Uterus (tissue), 4 donors: ENCODE measurements around the gene PRPF38B. TPM values are rescaled to one million over a fixed set of nuclear protein-coding genes. Genes with fewer than 3 reads are reported as not detected.

Experiments used
- DNase-seq, 2 donors: peaks; one replicate each; pipeline ENCODE4 v3.0.0-alpha.2; 2019 to 2020
- H3K27ac ChIP-seq, 2 donors: fragments of 200-600 bp; sonication (generic); 1 replicate in 1 of 2; 2 replicates in 1 of 2; pipeline ENCODE4 v1.5.1; 2016 to 2018
- H3K27me3 ChIP-seq, 2 donors: fragments of 200-600 bp; sonication (generic); one replicate each; pipeline ENCODE4 v1.5.1; 2018 to 2019; ENCODE audit warnings: control low read depth in 1 of 2
- H3K36me3 ChIP-seq, 2 donors: fragments of 200-600 bp; sonication (generic); one replicate each; pipeline ENCODE4 v1.5.1; 2019; ENCODE audit warnings: control low read depth in 1 of 2
- H3K4me1 ChIP-seq, 2 donors: fragments of 200-600 bp; sonication (generic); one replicate each; pipeline ENCODE4 v1.5.1; 2018 to 2019; ENCODE audit warnings: control low read depth in 1 of 2
- H3K4me3 ChIP-seq, 2 donors: fragments of 200-600 bp; sonication (generic); 1 replicate in 1 of 2; 2 replicates in 1 of 2; pipeline ENCODE4 v1.5.1; 2018 to 2019; ENCODE audit warnings: mild to moderate bottlenecking in 1 of 2
- H3K9me3 ChIP-seq, 2 donors: fragments of 200-600 bp; sonication (generic); one replicate each; pipeline ENCODE4 v1.5.1; 2019; ENCODE audit warnings: control low read depth in 1 of 2
- CTCF ChIP-seq, 4 experiments: fragments of 200-600 bp in 2 of 4; fragments of 450-650 bp in 2 of 4; sonication (generic) in 2 of 4; IDR thresholded peaks; one replicate each; pipeline ENCODE4 v1.5.1; 2016 to 2019; ENCODE audit warnings: antibody characterized with exemption in 4 of 4, mild to moderate bottlenecking in 2 of 4, moderate library complexity in 1 of 4
- POLR2A ChIP-seq, 2 donors: fragments of 450-650 bp; IDR thresholded peaks; one replicate each; pipeline ENCODE4 v1.6.1; 2016; ENCODE audit warnings: antibody characterized with exemption in 2 of 2, mild to moderate bottlenecking in 1 of 2, moderate library complexity in 1 of 2
- intact Hi-C: fragments of 100-400 bp; cut with DNase I; formaldehyde crosslinking; loops from one replicate; pipeline ENCODE4 v1.15.1; 2023; ENCODE audit warnings: low total_unique reads
- total RNA-seq, 4 donors: library from RNA; depleted of rRNA in 3 of 4; stranded (reverse); fragments of >200 nt in 3 of 4; gene quantifications; one replicate each; pipeline versions ENCODE4 v1.1.0 to v1.2.4, GENCODE V29; 2014 to 2023
- donor health status: DM: yes; HTN: yes; CAD: no.

The PRPF38B gene
- total RNA-seq, 4 donors from 2014 or later = 6.7 to 40.0 (median 29.1) TPM

GRCh38 chr1:108668777-108669176 lies 23.3 kb upstream of the PRPF38B start:
- no peak overlapping the region for H3K27ac ChIP-seq
- no peak for DNase-seq
- H3K27me3 ChIP-seq = no peaks in the 10 kb centered on the region
- no peak overlapping the region for H3K4me3 ChIP-seq
- no peaks in the 10 kb centered on the region for H3K4me1 ChIP-seq
- H3K9me3 ChIP-seq = no peaks in the 10 kb centered on the region
- TF ChIP-seq CTCF (IDR thresholded peaks at IDR 0.05) (no peak), POLR2A (IDR thresholded peaks at IDR 0.05) (no peak)
- intact Hi-C loops = no loop called here
- no peaks in the 10 kb centered on the region for H3K36me3 ChIP-seq

- TF ChIP-seq CTCF (IDR thresholded peaks at IDR 0.05) (no peak), POLR2A (IDR thresholded peaks at IDR 0.05) (no peak)
- H3K27ac ChIP-seq = no peak overlapping the region
- no peak for DNase-seq
- no peaks in the 10 kb centered on the region for H3K9me3 ChIP-seq
- no peak overlapping the region for H3K4me3 ChIP-seq
- H3K4me1 ChIP-seq = no peaks in the 10 kb centered on the region
- intact Hi-C loops = no loop called here
- H3K27me3 ChIP-seq = no peaks in the 10 kb centered on the region
- H3K36me3 ChIP-seq = no peaks in the 10 kb centered on the region
Observed at GRCh38 chr1:108669679-108670078, 22.4 kb upstream of the PRPF38B start.

GRCh38 chr1:108670131-108670773 lies 21.9 kb upstream of the PRPF38B start:
- no peaks in the 10 kb centered on the region for H3K36me3 ChIP-seq
- no peak overlapping the region for H3K4me3 ChIP-seq
- no peaks in the 10 kb centered on the region for H3K27me3 ChIP-seq
- no peak overlapping the region for H3K27ac ChIP-seq
- no peak for DNase-seq
- no peaks in the 10 kb centered on the region for H3K4me1 ChIP-seq
- H3K9me3 ChIP-seq = no peaks in the 10 kb centered on the region
- intact Hi-C loops = no loop called here
- TF ChIP-seq CTCF (IDR thresholded peaks at IDR 0.05) = no peak
- TF ChIP-seq POLR2A (IDR thresholded peaks at IDR 0.05) = no peak

- TF ChIP-seq CTCF (IDR thresholded peaks at IDR 0.05) = no peak
- no peak for TF ChIP-seq POLR2A (IDR thresholded peaks at IDR 0.05)
- Histone ChIP-seq H3K36me3 (no peaks in the 10 kb centered on the region), H3K4me3 (no peak overlapping the region), H3K27me3 (no peaks in the 10 kb centered on the region), H3K4me1 (no peaks in the 10 kb centered on the region), H3K27ac (no peak overlapping the region), H3K9me3 (no peaks in the 10 kb centered on the region)
- intact Hi-C loops = no loop called here
- DNase-seq = no peak
Observed at GRCh38 chr1:108671143-108671542, 21.0 kb upstream of the PRPF38B start.

GRCh38 chr1:108678706-108679105 lies 13.4 kb upstream of the PRPF38B start:
- intact Hi-C loops = no loop called here
- Histone ChIP-seq H3K9me3 (no peaks in the 10 kb centered on the region), H3K27me3 (no peaks in the 10 kb centered on the region), H3K4me3 (no peak overlapping the region), H3K36me3 (no peaks in the 10 kb centered on the region), H3K27ac (no peak overlapping the region), H3K4me1 (no peaks in the 10 kb centered on the region)
- TF ChIP-seq CTCF (IDR thresholded peaks at IDR 0.05) (no peak), POLR2A (IDR thresholded peaks at IDR 0.05) (no peak)
- DNase-seq = no peak
